SK-N-SH (cell line): ENCODE results near the gene HLA-DQA1. TPM values are rescaled to one million over a fixed set of nuclear protein-coding genes. Genes with fewer than 3 reads are reported as not detected.
"Not testable (repeated sequence)": the region's sequence is repeated elsewhere in the genome, so short reads cannot be mapped to it uniquely, and the experiment has no call there.

Experiments
- CTCF ChIA-PET: fragments of 300-600, 350-600 bp; formaldehyde crosslinking; extraction: SDS; loops from one replicate; lab custom pipeline; 2021; lab: Yijun Ruan, JAX
- POLR2A ChIA-PET: fragments of 350-600 bp; sonication (Branson Sonifier 250); formaldehyde crosslinking; extraction: SDS; loops from one replicate; lab custom pipeline; 2020; ENCODE audit warnings: antibody characterized with exemption, inconsistent platforms; lab: Yijun Ruan, JAX
- DNase-seq: peaks from one replicate; pipeline ENCODE4 v3.0.0; 2012
- H2AFZ ChIP-seq: fragments of 200-600 bp; sonication (generic); 2 replicates; pipeline ENCODE4 v1.8.1; 2016; ENCODE audit warnings: antibody characterized with exemption, mild to moderate bottlenecking, low read depth
- H3F3A ChIP-seq: fragments of 200-600 bp; sonication (generic); replicated peaks from 2 replicates; pipeline ENCODE3; 2016; ENCODE audit warnings: antibody characterized with exemption, mild to moderate bottlenecking; ENCODE audit not compliant: insufficient read depth
- H3K27ac ChIP-seq, 2 experiments: fragments of 200-500 bp in 1 of 2; fragments of 200-600 bp in 1 of 2; sonication (Bioruptor generic) in 1 of 2; sonication (generic), shearing (Covaris generic) in 1 of 2; 2 replicates each; pipeline versions ENCODE4 v1.5.1 to v1.6.1; 2014 to 2016; ENCODE audit warnings: low read depth in 2 of 2, inconsistent platforms in 1 of 2, low read length in 1 of 2, mild to moderate bottlenecking in 1 of 2, mixed read lengths in 1 of 2
- H3K27me3 ChIP-seq: fragments of 200-600 bp; sonication (generic), shearing (Covaris generic); 2 replicates; pipeline ENCODE4 v1.6.1; 2016; ENCODE audit warnings: mixed run types; ENCODE audit not compliant: insufficient read depth
- H3K36me3 ChIP-seq, 2 experiments: fragments of 200-500 bp in 1 of 2; fragments of 200-600 bp in 1 of 2; sonication (Bioruptor generic) in 1 of 2; sonication (generic) in 1 of 2; replicated peaks in 1 of 2; 2 replicates each; pipeline versions ENCODE3 to v1.5.1; 2014 to 2016; ENCODE audit warnings: low read length in 1 of 2, mild to moderate bottlenecking in 1 of 2; ENCODE audit not compliant: insufficient read depth in 2 of 2, control insufficient read depth in 1 of 2
- H3K4me1 ChIP-seq, 2 experiments: fragments of 200-500 bp in 1 of 2; fragments of 200-600 bp in 1 of 2; sonication (Bioruptor generic) in 1 of 2; sonication (generic), shearing (Covaris generic) in 1 of 2; 2 replicates each; pipeline versions ENCODE4 v1.5.1 to v1.6.1; 2014 to 2016; ENCODE audit warnings: low read depth in 1 of 2, low read length in 1 of 2, mixed run types in 1 of 2; ENCODE audit not compliant: insufficient read depth in 2 of 2, control insufficient read depth in 1 of 2
- H3K4me2 ChIP-seq: fragments of 200-600 bp; sonication (generic), shearing (Covaris generic); 2 replicates; pipeline ENCODE4 v1.6.1; 2017; ENCODE audit warnings: mixed run types
- H3K4me3 ChIP-seq, 2 experiments: fragments of 200-500 bp in 1 of 2; fragments of 200-600 bp in 1 of 2; sonication (Bioruptor generic) in 1 of 2; sonication (generic), shearing (Covaris generic) in 1 of 2; 2 replicates each; pipeline versions ENCODE4 v1.5.1 to v1.8.1; 2014 to 2016; ENCODE audit warnings: low read depth in 2 of 2, inconsistent platforms in 1 of 2, low read length in 1 of 2, mild to moderate bottlenecking in 1 of 2, mixed read lengths in 1 of 2, moderate library complexity in 1 of 2
- H3K79me2 ChIP-seq: fragments of 200-600 bp; sonication (generic); 2 replicates; pipeline ENCODE4 v1.8.1; 2017; ENCODE audit warnings: mild to moderate bottlenecking; ENCODE audit not compliant: insufficient read depth
- H3K9ac ChIP-seq: fragments of 200-600 bp; sonication (generic); 2 replicates; pipeline ENCODE4 v1.6.1; 2017; ENCODE audit warnings: mixed run types
- H3K9me2 ChIP-seq: fragments of 200-600 bp; sonication (generic); 2 replicates; pipeline ENCODE4 v1.6.1; 2017; ENCODE audit warnings: mixed run types
- H3K9me3 ChIP-seq: fragments of 200-600 bp; sonication (generic); 2 replicates; pipeline ENCODE4 v1.6.1; 2017; ENCODE audit warnings: mixed run types, mild to moderate bottlenecking, moderate library complexity
- H4K20me1 ChIP-seq: fragments of 200-600 bp; sonication (generic); 2 replicates; pipeline ENCODE4 v1.6.1; 2017; ENCODE audit warnings: mild to moderate bottlenecking, mixed run types; ENCODE audit not compliant: insufficient read depth
- CHD2 ChIP-seq: fragments of 150-350 bp; IDR thresholded peaks from 2 replicates; pipeline ENCODE4 v1.6.1; 2018; ENCODE audit warnings: low read length; ENCODE audit not compliant: partially characterized antibody
- EP300 ChIP-seq, 2 experiments: IDR thresholded peaks; 2 replicates each; pipeline versions ENCODE4 v1.4.0 to v1.6.1; 2012; ENCODE audit warnings: borderline replicate concordance in 1 of 2, low read depth in 1 of 2, low read length in 1 of 2
- FOSL2 ChIP-seq: IDR thresholded peaks from 2 replicates; pipeline ENCODE4 v1.4.0; 2012; ENCODE audit warnings: low read depth, mild to moderate bottlenecking, moderate library complexity, borderline replicate concordance
- FOXM1 ChIP-seq: IDR thresholded peaks from 2 replicates; pipeline ENCODE4 v1.4.0; 2012; ENCODE audit warnings: low read depth, mild to moderate bottlenecking
- GATA2 ChIP-seq: sonication (generic); formaldehyde crosslinking; IDR thresholded peaks from 2 replicates; pipeline ENCODE4 v1.5.0; 2020; ENCODE audit warnings: mild to moderate bottlenecking, missing genetic modification reagents
- PBX3 ChIP-seq: IDR thresholded peaks from 2 replicates; pipeline ENCODE4; 2012
- POLR2AphosphoS5 ChIP-seq: IDR thresholded peaks from 2 replicates; pipeline ENCODE4 v1.6.1; 2012; ENCODE audit warnings: low read depth, low read length
- RFX5 ChIP-seq: IDR thresholded peaks from 2 replicates; pipeline ENCODE4 v1.6.1; 2012; ENCODE audit warnings: mild to moderate bottlenecking, improper control_type of control experiment, low read length
- TEAD4 ChIP-seq: IDR thresholded peaks from 2 replicates; pipeline ENCODE4 v1.4.0; 2012; ENCODE audit warnings: mild to moderate bottlenecking, borderline replicate concordance; ENCODE audit not compliant: insufficient read depth
- USF1 ChIP-seq: IDR thresholded peaks from 2 replicates; pipeline ENCODE4 v1.4.0; 2012; ENCODE audit warnings: low read depth, borderline replicate concordance
- WGBS: methylation state at CpG from one replicate; pipeline ENCODE4 v1.1.6; 2017; ENCODE audit warnings: low lambda C conversion rate; 5-methylcytosine and 5-hydroxymethylcytosine counted together
- polyA plus RNA-seq, 3 experiments: library from polyadenylated mRNA; depleted of rRNA; stranded (reverse); fragments of >200 nt; gene quantifications; 2 replicates each; pipeline ENCODE4 v1.2.3, GENCODE V29; 2012

Gene HLA-DQA1
- polyA plus RNA-seq, 1 of the 3 experiments (the other 2 are of a cell fraction) = not detected

- Histone ChIP-seq H2AFZ (no peak overlapping the region), H3K79me2 (no peaks in the 10 kb centered on the region), H3F3A (no peaks in the 10 kb centered on the region), H3K4me1 (no peaks in the 10 kb centered on the region), H3K9me3 (no peaks in the 10 kb centered on the region), H3K27ac (no peak overlapping the region), H3K9me2 (no peaks in the 10 kb centered on the region), H3K9ac (no peak overlapping the region), H4K20me1 (no peaks in the 10 kb centered on the region), H3K36me3 (no peaks in the 10 kb centered on the region), H3K27me3 (no peaks in the 10 kb centered on the region), H3K4me3 (no peak overlapping the region), H3K4me2 (no peak overlapping the region)
- no peak for DNase-seq
- CTCF ChIA-PET = no interaction called here
- POLR2A ChIA-PET = no interaction called here
- WGBS = 3% methylated on average over 8 of the region's 8 CpGs
- no peak for TF ChIP-seq USF1
- no peak for TF ChIP-seq POLR2AphosphoS5
- TF ChIP-seq CHD2 = no peak
- TF ChIP-seq TEAD4 = no peak
- TF ChIP-seq RFX5 = no peak
- TF ChIP-seq GATA2 = no peak
- no peak for TF ChIP-seq PBX3
- TF ChIP-seq EP300 (IDR thresholded peaks at IDR 0.05; ENCODE audit: borderline replicate concordance in 1 of 2, low read depth in 1 of 2, low read length in 1 of 2) = no peak
- no peak for TF ChIP-seq FOSL2
Observed at GRCh38 chr6:32639440-32640394, 2.5 kb downstream of the HLA-DQA1 start.

GRCh38 chr6:32641122-32641521 lies 3.9 kb downstream of the HLA-DQA1 start:
- 7% methylated on average over 5 of the region's 6 CpGs for WGBS
- TF ChIP-seq FOXM1 (no peak), TEAD4 (no peak)
- no peak overlapping the region for H3K27ac ChIP-seq
- CTCF ChIA-PET = no interaction called here
- H3K4me1 ChIP-seq = no peaks in the 10 kb centered on the region
- DNase-seq = no peak
- no peak overlapping the region for H3K4me3 ChIP-seq
- no peaks in the 10 kb centered on the region for H3K9me3 ChIP-seq
- H3F3A ChIP-seq = no peaks in the 10 kb centered on the region
- POLR2A ChIA-PET = no interaction called here
- no peaks in the 10 kb centered on the region for H3K36me3 ChIP-seq
- no peak overlapping the region for H3K4me2 ChIP-seq
- H3K27me3 ChIP-seq = no peaks in the 10 kb centered on the region
- no peaks in the 10 kb centered on the region for H3K79me2 ChIP-seq
- H2AFZ ChIP-seq = no peak overlapping the region
- no peak overlapping the region for H3K9ac ChIP-seq
- no peaks in the 10 kb centered on the region for H4K20me1 ChIP-seq
- no peaks in the 10 kb centered on the region for H3K9me2 ChIP-seq

GRCh38 chr6:32641785-32642719 lies 4.8 kb downstream of the HLA-DQA1 start:
- CTCF ChIA-PET, H3K4me2 ChIP-seq, H3K9me3 ChIP-seq, DNase-seq, H3K79me2 ChIP-seq, H2AFZ ChIP-seq, H3K36me3 ChIP-seq, POLR2A ChIA-PET, H3K9me2 ChIP-seq, H3K27me3 ChIP-seq, H3K4me3 ChIP-seq, H3K9ac ChIP-seq, H4K20me1 ChIP-seq, H3F3A ChIP-seq, H3K4me1 ChIP-seq, H3K27ac ChIP-seq: not testable (repeated sequence)
- 0% methylated on average over 2 of the region's 2 CpGs for WGBS
